ENCODE measurements around the gene ANAPC13.

Gene ANAPC13

GRCh38 chr3:134448664-134449063, 37.1 kb downstream of the ANAPC13 start:
- no peak for DNase-seq

- DNase-seq, result no peak
Measured at GRCh38 chr3:134447351-134447750, 38.4 kb downstream of the ANAPC13 start.

GRCh38 chr3:134446800-134447199, 39.0 kb downstream of the ANAPC13 start:
- DNase-seq, result no peak

- DNase-seq, result no peak
Measured at GRCh38 chr3:134445636-134446035, 40.1 kb downstream of the ANAPC13 start.

- no peak for DNase-seq
Measured at GRCh38 chr3:134445095-134445494, 40.7 kb downstream of the ANAPC13 start.

GRCh38 chr3:134441821-134442220, 44.0 kb downstream of the ANAPC13 start:
- no peak for DNase-seq

GRCh38 chr3:134441321-134441720, 44.5 kb downstream of the ANAPC13 start:
- no peak for DNase-seq

GRCh38 chr3:134437211-134437752, 48.5 kb downstream of the ANAPC13 start:
- DNase-seq, result no peak

GRCh38 chr3:134432236-134432635, 53.5 kb downstream of the ANAPC13 start:
- DNase-seq, result no peak

- DNase-seq, result no peak
Measured at GRCh38 chr3:134430950-134431445, 54.8 kb downstream of the ANAPC13 start.

- no peak for DNase-seq
Measured at GRCh38 chr3:134430174-134430573, 55.6 kb downstream of the ANAPC13 start.

GRCh38 chr3:134428401-134428800, 57.4 kb downstream of the ANAPC13 start:
- DNase-seq, result no peak
